Caco-2 (cell line): Measurements from ENCODE around the gene TMA7B. TPM values are rescaled to one million over a fixed set of nuclear protein-coding genes. Genes with fewer than 3 reads are reported as not detected.

Experiments
- BruUV-seq: library from RNA; stranded (reverse); fragments of 400-500 nt; replicated peaks from 2 replicates; lab custom pipeline; 2021; lab: Mats Ljungman, UMichigan
- CTCF ChIA-PET: fragments of 300-600 bp; sonication (Branson Sonifier 250); formaldehyde crosslinking; loops from one replicate; lab custom pipeline; 2022; ENCODE audit warnings: antibody characterized with exemption; lab: Charles Lee
- POLR2A ChIA-PET: fragments of 300-600 bp; sonication (Branson Sonifier 250); formaldehyde crosslinking; loops from one replicate; lab custom pipeline; 2022; ENCODE audit warnings: antibody characterized with exemption; lab: Charles Lee
- DNase-seq, 2 experiments: peaks; one replicate each; pipeline versions ENCODE4 v3.0.0 to v3.0.0-alpha.2; 2020 to 2022
- H3K27me3 ChIP-seq: replicated peaks from 2 replicates; pipeline ENCODE4 v1.6.0; 2011; ENCODE audit warnings: low read length; ENCODE audit not compliant: control insufficient read depth, insufficient read depth
- H3K36me3 ChIP-seq: 2 replicates; pipeline ENCODE4 v1.5.1; 2011; ENCODE audit warnings: low read length; ENCODE audit not compliant: control insufficient read depth, insufficient read depth
- H3K4me1 ChIP-seq: fragments of 250-450 bp; sonication (Bioruptor Pico); 2 replicates; pipeline ENCODE4 v1.5.1; 2020; ENCODE audit warnings: mild to moderate bottlenecking
- H3K4me3 ChIP-seq: 2 replicates; pipeline ENCODE4 v1.5.1; 2011; ENCODE audit warnings: low read depth, mild to moderate bottlenecking, control low read depth, low read length
- H3K9me3 ChIP-seq: fragments of 250-450 bp; sonication (Bioruptor Pico); 2 replicates; pipeline ENCODE4 v1.5.1; 2020; ENCODE audit warnings: mild to moderate bottlenecking, moderate library complexity
- H3K27ac Mint-ChIP-seq: one replicate; pipeline ENCODE4 v1.8.0; 2022; ENCODE audit warnings: mixed read lengths; ENCODE audit not compliant: unreplicated experiment
- H3K27me3 Mint-ChIP-seq: one replicate; pipeline ENCODE4 v1.8.0; 2022; ENCODE audit warnings: mixed read lengths; ENCODE audit not compliant: insufficient read depth, unreplicated experiment
- H3K36me3 Mint-ChIP-seq: one replicate; pipeline ENCODE4 v1.8.0; 2022; ENCODE audit warnings: mild to moderate bottlenecking, mixed read lengths; ENCODE audit not compliant: insufficient read depth, unreplicated experiment
- H3K4me1 Mint-ChIP-seq: one replicate; pipeline ENCODE4 v1.8.0; 2022; ENCODE audit warnings: low read depth, mixed read lengths; ENCODE audit not compliant: unreplicated experiment
- H3K4me3 Mint-ChIP-seq: one replicate; pipeline ENCODE4 v1.8.0; 2022; ENCODE audit warnings: mild to moderate bottlenecking, moderate library complexity, mixed read lengths; ENCODE audit not compliant: unreplicated experiment
- H3K9me3 Mint-ChIP-seq: one replicate; pipeline ENCODE4 v1.8.0; 2022; ENCODE audit warnings: mixed read lengths; ENCODE audit not compliant: unreplicated experiment
- CTCF ChIP-seq, 2 experiments: fragments of 200-600 bp in 1 of 2; IDR thresholded peaks; 1 replicate in 1 of 2; 2 replicates in 1 of 2; pipeline versions ENCODE4 v1.5.1 to v1.8.0; 2011 to 2022; ENCODE audit warnings: antibody characterized with exemption in 1 of 2, control low read depth in 1 of 2, inconsistent platforms in 1 of 2, low read depth in 1 of 2, low read length in 1 of 2, mild to moderate bottlenecking in 1 of 2, moderate library complexity in 1 of 2; ENCODE audit not compliant: insufficient read depth in 1 of 2, severe bottlenecking in 1 of 2, unreplicated experiment in 1 of 2
- intact Hi-C: fragments of 100-400 bp; cut with micrococcal nuclease; formaldehyde crosslinking; loops from one replicate; pipeline ENCODE4 v1.10.0; 2022; ENCODE audit not compliant: unreplicated experiment
- total RNA-seq: library from RNA; stranded (reverse); gene quantifications from 2 replicates; pipeline ENCODE4 v1.2.3, GENCODE V29; 2022

Gene TMA7B
- total RNA-seq, 1 experiment from 2014 or later: not detected

- no peaks in the 10 kb centered on the region; the same call in 1 of the 2 replicates for H3K27me3 ChIP-seq
- POLR2A ChIA-PET: no interaction called here
Observed at GRCh38 chr22:39920134-39920743, 40.0 kb upstream of the TMA7B start.

GRCh38 chr22:39923696-39924095, 36.5 kb upstream of the TMA7B start:
- no peaks in the 10 kb centered on the region for H3K4me1 ChIP-seq
- Mint-ChIP-seq H3K4me3 (no peak overlapping the region), H3K27ac (no peak overlapping the region), H3K36me3 (no peaks in the 10 kb centered on the region), H3K27me3 (peaks cover 14% of the 10 kb centered on the region), H3K9me3 (no peaks in the 10 kb centered on the region), H3K4me1 (no peaks in the 10 kb centered on the region)
- no peak for TF ChIP-seq CTCF (IDR thresholded peaks at IDR 0.05; ENCODE audit: insufficient read depth in 1 of 2, low read depth in 1 of 2, low read length in 1 of 2, severe bottlenecking in 1 of 2, unreplicated experiment in 1 of 2)
- H3K27me3 ChIP-seq: no peaks in the 10 kb centered on the region
- no peaks in the 10 kb centered on the region for H3K9me3 ChIP-seq
- ChIA-PET POLR2A (no interaction called here), CTCF (interaction anchor here (0.6 kb wide), 1 partner anchor 14 kb away, joined by 3 read pairs; no protein-coding TSS in a partner anchor)
- no TSS peak for BruUV-seq
- no peak overlapping the region for H3K4me3 ChIP-seq
- intact Hi-C loops: no loop called here
- no peaks in the 10 kb centered on the region for H3K36me3 ChIP-seq
- no peak for DNase-seq

More at GRCh38 chr22:39920134-39920743, 40.0 kb upstream of the TMA7B start:
- no peaks in the 10 kb centered on the region for H3K4me1 ChIP-seq
- no peak overlapping the region for H3K4me3 ChIP-seq
- no peak overlapping the region for H3K27ac Mint-ChIP-seq
- H3K4me3 Mint-ChIP-seq: no peak overlapping the region
- H3K36me3 Mint-ChIP-seq: no peaks in the 10 kb centered on the region
- DNase-seq: no peak
- H3K9me3 Mint-ChIP-seq: no peaks in the 10 kb centered on the region
- TF ChIP-seq CTCF (IDR thresholded peaks at IDR 0.05; ENCODE audit: insufficient read depth in 1 of 2, low read depth in 1 of 2, low read length in 1 of 2, severe bottlenecking in 1 of 2, unreplicated experiment in 1 of 2): no peak
- peaks cover 19% of the 10 kb centered on the region for H3K27me3 Mint-ChIP-seq
- no peaks in the 10 kb centered on the region for H3K4me1 Mint-ChIP-seq
- intact Hi-C loops: no loop called here
- CTCF ChIA-PET: interaction anchor here (1.4 kb wide), 1 partner anchor 13 kb away, joined by 3 read pairs; no protein-coding TSS in a partner anchor
- H3K9me3 ChIP-seq: no peaks in the 10 kb centered on the region
- no peaks in the 10 kb centered on the region for H3K36me3 ChIP-seq
- BruUV-seq: no TSS peak

- no peaks in the 10 kb centered on the region for H3K36me3 ChIP-seq
- Mint-ChIP-seq H3K4me3 (no peak overlapping the region), H3K4me1 (no peaks in the 10 kb centered on the region), H3K9me3 (no peaks in the 10 kb centered on the region), H3K36me3 (no peaks in the 10 kb centered on the region), H3K27ac (no peak overlapping the region), H3K27me3 (peaks cover 14% of the 10 kb centered on the region)
- POLR2A ChIA-PET: no interaction called here
- H3K9me3 ChIP-seq: no peaks in the 10 kb centered on the region
- intact Hi-C loops: no loop called here
- no peaks in the 10 kb centered on the region for H3K4me1 ChIP-seq
- H3K4me3 ChIP-seq: no peak overlapping the region
- CTCF ChIA-PET: interaction anchor here (0.6 to 2.5 kb wide), 2 partner anchors 14 to 101 kb away, joined by 3 to 11 read pairs; no protein-coding TSS in a partner anchor
- DNase-seq: no peak
- TF ChIP-seq CTCF (IDR thresholded peaks at IDR 0.05; ENCODE audit: insufficient read depth in 1 of 2, low read depth in 1 of 2, low read length in 1 of 2, severe bottlenecking in 1 of 2, unreplicated experiment in 1 of 2): no peak
- BruUV-seq: no TSS peak
- H3K27me3 ChIP-seq: no peaks in the 10 kb centered on the region
Observed at GRCh38 chr22:39924286-39924685, 35.9 kb upstream of the TMA7B start.
